ENCODE data around the gene TNFSF10. TPM values are rescaled to one million over a fixed set of nuclear protein-coding genes. Genes with fewer than 3 reads are reported as not detected.

Gene TNFSF10
- polyA plus RNA-seq, 1 of the 3 experiments (the other 2 are of a cell fraction) = 0.10 TPM

- Histone ChIP-seq H3K27me3 (ENCODE audit: insufficient read depth) (no peaks in the 10 kb centered on the region), H2AFZ (ENCODE audit: low read depth) (no peak overlapping the region), H3K9me3 (no peaks in the 10 kb centered on the region), H3K79me2 (ENCODE audit: insufficient read depth) (no peaks in the 10 kb centered on the region), H3K9ac (no peak overlapping the region), H3K4me2 (no peak overlapping the region), H3K9me2 (no peaks in the 10 kb centered on the region), H3K4me3 (ENCODE audit: low read depth in 2 of 2, low read length in 1 of 2) (no peak overlapping the region), H3F3A (replicated peaks; ENCODE audit: insufficient read depth) (peaks cover 23% of the 10 kb centered on the region), H3K4me1 (ENCODE audit: control insufficient read depth in 1 of 2, insufficient read depth in 2 of 2, low read depth in 1 of 2, low read length in 1 of 2) (peaks cover 2 to 16% of the 10 kb centered on the region in 2 experiments; a peak in 3 of 4 replicates), H3K36me3 (replicated peaks in 1 of 2; ENCODE audit: control insufficient read depth in 1 of 2, insufficient read depth in 2 of 2, low read length in 1 of 2) (no peaks in the 10 kb centered on the region), H4K20me1 (ENCODE audit: insufficient read depth) (no peaks in the 10 kb centered on the region), H3K27ac (ENCODE audit: low read depth in 2 of 2, low read length in 1 of 2) (no peak overlapping the region)
- CTCF ChIA-PET = no interaction called here
- WGBS (ENCODE audit: low lambda C conversion rate) = 96% methylated on average over 4 of the region's 4 CpGs
- TF ChIP-seq IRF3 (IDR thresholded peaks at IDR 0.05; ENCODE audit: low read depth, low read length) (no peak), NRF1 (IDR thresholded peaks at IDR 0.05; ENCODE audit: low read depth, low read length) (no peak), NFIC (IDR thresholded peaks at IDR 0.05; ENCODE audit: borderline replicate concordance) (no peak), EP300 (IDR thresholded peaks at IDR 0.05; ENCODE audit: borderline replicate concordance in 1 of 2, low read depth in 1 of 2, low read length in 1 of 2) (no peak), RXRA (IDR thresholded peaks at IDR 0.05; ENCODE audit: borderline replicate concordance, low read depth) (no peak), CTCF (IDR thresholded peaks at IDR 0.05) (no peak), YY1 (IDR thresholded peaks at IDR 0.05; ENCODE audit: low read depth) (no peak), GABPA (IDR thresholded peaks at IDR 0.05; ENCODE audit: low read depth) (no peak), FOXJ3 (CRISPR knock-in tag; IDR thresholded peaks at IDR 0.05) (no peak), FOXM1 (IDR thresholded peaks at IDR 0.05; ENCODE audit: low read depth) (no peak), MEF2A (IDR thresholded peaks at IDR 0.05; ENCODE audit: borderline replicate concordance, low read depth) (no peak), POLR2AphosphoS5 (IDR thresholded peaks at IDR 0.05; ENCODE audit: low read depth, low read length) (no peak), MAX (IDR thresholded peaks at IDR 0.05; ENCODE audit: low read depth) (no peak), REST (IDR thresholded peaks at IDR 0.05; ENCODE audit: low read depth, low read length) (no peak), MXI1 (IDR thresholded peaks at IDR 0.05; ENCODE audit: low read depth, low read length) (no peak), FOSL2 (IDR thresholded peaks at IDR 0.05; ENCODE audit: borderline replicate concordance, low read depth) (no peak), USF1 (IDR thresholded peaks at IDR 0.05; ENCODE audit: borderline replicate concordance, low read depth) (no peak), SIN3A (IDR thresholded peaks at IDR 0.05; ENCODE audit: borderline replicate concordance, low read depth, low read length) (no peak), TCF12 (IDR thresholded peaks at IDR 0.05) (no peak)
- POLR2A ChIA-PET = no interaction called here
- DNase-seq = no peak
Measured at GRCh38 chr3:172539273-172539672, 16.0 kb upstream of the TNFSF10 start.
